Measurements from ENCODE around the gene CARMIL1.

The CARMIL1 gene

GRCh38 chr6:25337431-25337830 is 58.3 kb downstream of the CARMIL1 start:
- Histone ChIP-seq H3K9me3 (ENCODE audit: insufficient read depth, low read depth, low read length) (no peaks in the 10 kb centered on the region), H3K18ac (ENCODE audit: low read length) (no peak overlapping the region), H3K23ac (ENCODE audit: low read length) (no peak overlapping the region), H3K79me1 (ENCODE audit: low read length) (no peaks in the 10 kb centered on the region), H3K4me2 (ENCODE audit: low read length) (no peak overlapping the region), H4K8ac (ENCODE audit: low read depth, low read length) (no peak overlapping the region), H4K12ac (ENCODE audit: low read depth, low read length) (no peak overlapping the region), H3K27me3 (ENCODE audit: insufficient read depth, low read length) (no peaks in the 10 kb centered on the region), H2AK5ac (ENCODE audit: low read length) (no peak overlapping the region), H3K36me3 (ENCODE audit: control insufficient read depth in 1 of 2, insufficient read depth in 2 of 2, low read length in 2 of 2) (no peaks in the 10 kb centered on the region), H3K4me1 (ENCODE audit: control insufficient read depth in 1 of 2, insufficient read depth in 2 of 2, low read length in 2 of 2) (peaks cover 2 to 9% of the 10 kb centered on the region in 2 experiments), H2AFZ (ENCODE audit: insufficient read depth, low read length, poor library complexity) (no peak overlapping the region), H3K4me3 (ENCODE audit: low read depth, low read length) (no peak overlapping the region), H3K27ac (ENCODE audit: low read depth, low read length) (no peak overlapping the region), H2BK120ac (ENCODE audit: insufficient read depth, low read length, poor library complexity) (no peak overlapping the region), H2BK12ac (ENCODE audit: low read length) (no peak overlapping the region), H2BK5ac (ENCODE audit: low read depth, low read length, poor library complexity) (no peak overlapping the region), H3K9ac (ENCODE audit: low read length) (no peak overlapping the region), H4K91ac (ENCODE audit: low read depth, low read length) (no peak overlapping the region), H3K4ac (ENCODE audit: low read depth, low read length) (no peak overlapping the region), H3K79me2 (ENCODE audit: control insufficient read depth, insufficient read depth, low read length, poor library complexity) (no peaks in the 10 kb centered on the region), H3K14ac (ENCODE audit: low read length) (no peak overlapping the region)
- no CpG with 5 or more reads among the region's 4 CpGs for WGBS (ENCODE audit: extremely low coverage, insufficient coverage, insufficient read length)
- DNase-seq, result no peak

- Histone ChIP-seq H4K8ac (ENCODE audit: low read depth, low read length) (no peak overlapping the region), H3K36me3 (ENCODE audit: control insufficient read depth in 1 of 2, insufficient read depth in 2 of 2, low read length in 2 of 2) (no peaks in the 10 kb centered on the region), H4K91ac (ENCODE audit: low read depth, low read length) (no peak overlapping the region), H2BK5ac (ENCODE audit: low read depth, low read length, poor library complexity) (no peak overlapping the region), H3K4ac (ENCODE audit: low read depth, low read length) (no peak overlapping the region), H3K4me2 (ENCODE audit: low read length) (no peak overlapping the region), H3K79me2 (ENCODE audit: control insufficient read depth, insufficient read depth, low read length, poor library complexity) (no peaks in the 10 kb centered on the region), H3K4me3 (ENCODE audit: low read depth, low read length) (no peak overlapping the region), H3K18ac (ENCODE audit: low read length) (no peak overlapping the region), H3K4me1 (ENCODE audit: control insufficient read depth in 1 of 2, insufficient read depth in 2 of 2, low read length in 2 of 2) (peaks cover 2 to 4% of the 10 kb centered on the region in 2 experiments), H2AK5ac (ENCODE audit: low read length) (no peak overlapping the region), H3K27ac (ENCODE audit: low read depth, low read length) (no peak overlapping the region), H2BK120ac (ENCODE audit: insufficient read depth, low read length, poor library complexity) (no peak overlapping the region), H3K79me1 (ENCODE audit: low read length) (no peaks in the 10 kb centered on the region), H3K27me3 (ENCODE audit: insufficient read depth, low read length) (no peaks in the 10 kb centered on the region), H3K9me3 (ENCODE audit: insufficient read depth, low read depth, low read length) (peaks cover 3% of the 10 kb centered on the region), H3K23ac (ENCODE audit: low read length) (no peak overlapping the region), H2BK12ac (ENCODE audit: low read length) (no peak overlapping the region), H3K9ac (ENCODE audit: low read length) (no peak overlapping the region), H4K12ac (ENCODE audit: low read depth, low read length) (no peak overlapping the region), H3K14ac (ENCODE audit: low read length) (no peak overlapping the region), H2AFZ (ENCODE audit: insufficient read depth, low read length, poor library complexity) (no peak overlapping the region)
- DNase-seq, result no peak
- no CpG with 5 or more reads among the region's 6 CpGs for WGBS (ENCODE audit: extremely low coverage, insufficient coverage, insufficient read length)
These were observed 61.4 kb downstream of the CARMIL1 start for GRCh38 chr6:25340431-25341202.

GRCh38 chr6:25341203-25341552 is 62.0 kb downstream of the CARMIL1 start:
- peaks cover 2 to 7% of the 10 kb centered on the region in 2 experiments for H3K4me1 ChIP-seq (ENCODE audit: control insufficient read depth in 1 of 2, insufficient read depth in 2 of 2, low read length in 2 of 2)
- H3K23ac ChIP-seq (ENCODE audit: low read length), result no peak overlapping the region
- H4K12ac ChIP-seq (ENCODE audit: low read depth, low read length), result no peak overlapping the region
- no peak overlapping the region for H3K4me3 ChIP-seq (ENCODE audit: low read depth, low read length)
- H3K9ac ChIP-seq (ENCODE audit: low read length), result no peak overlapping the region
- H3K4me2 ChIP-seq (ENCODE audit: low read length), result no peak overlapping the region
- H2BK12ac ChIP-seq (ENCODE audit: low read length), result no peak overlapping the region
- no peak overlapping the region for H2AFZ ChIP-seq (ENCODE audit: insufficient read depth, low read length, poor library complexity)
- no peaks in the 10 kb centered on the region for H3K79me2 ChIP-seq (ENCODE audit: control insufficient read depth, insufficient read depth, low read length, poor library complexity)
- H3K27me3 ChIP-seq (ENCODE audit: insufficient read depth, low read length), result no peaks in the 10 kb centered on the region
- H2AK5ac ChIP-seq (ENCODE audit: low read length), result no peak overlapping the region
- peaks cover 3% of the 10 kb centered on the region for H3K9me3 ChIP-seq (ENCODE audit: insufficient read depth, low read depth, low read length)
- H2BK5ac ChIP-seq (ENCODE audit: low read depth, low read length, poor library complexity), result no peak overlapping the region
- H4K91ac ChIP-seq (ENCODE audit: low read depth, low read length), result no peak overlapping the region
- H4K8ac ChIP-seq (ENCODE audit: low read depth, low read length), result no peak overlapping the region
- H3K4ac ChIP-seq (ENCODE audit: low read depth, low read length), result no peak overlapping the region
- DNase-seq, result no peak
- H2BK120ac ChIP-seq (ENCODE audit: insufficient read depth, low read length, poor library complexity), result no peak overlapping the region
- no peaks in the 10 kb centered on the region for H3K36me3 ChIP-seq (ENCODE audit: control insufficient read depth in 1 of 2, insufficient read depth in 2 of 2, low read length in 2 of 2)
- H3K79me1 ChIP-seq (ENCODE audit: low read length), result no peaks in the 10 kb centered on the region
- no CpG with 5 or more reads among the region's 3 CpGs for WGBS (ENCODE audit: extremely low coverage, insufficient coverage, insufficient read length)
- H3K14ac ChIP-seq (ENCODE audit: low read length), result no peak overlapping the region
- H3K27ac ChIP-seq (ENCODE audit: low read depth, low read length), result no peak overlapping the region
- H3K18ac ChIP-seq (ENCODE audit: low read length), result no peak overlapping the region

DNA sequence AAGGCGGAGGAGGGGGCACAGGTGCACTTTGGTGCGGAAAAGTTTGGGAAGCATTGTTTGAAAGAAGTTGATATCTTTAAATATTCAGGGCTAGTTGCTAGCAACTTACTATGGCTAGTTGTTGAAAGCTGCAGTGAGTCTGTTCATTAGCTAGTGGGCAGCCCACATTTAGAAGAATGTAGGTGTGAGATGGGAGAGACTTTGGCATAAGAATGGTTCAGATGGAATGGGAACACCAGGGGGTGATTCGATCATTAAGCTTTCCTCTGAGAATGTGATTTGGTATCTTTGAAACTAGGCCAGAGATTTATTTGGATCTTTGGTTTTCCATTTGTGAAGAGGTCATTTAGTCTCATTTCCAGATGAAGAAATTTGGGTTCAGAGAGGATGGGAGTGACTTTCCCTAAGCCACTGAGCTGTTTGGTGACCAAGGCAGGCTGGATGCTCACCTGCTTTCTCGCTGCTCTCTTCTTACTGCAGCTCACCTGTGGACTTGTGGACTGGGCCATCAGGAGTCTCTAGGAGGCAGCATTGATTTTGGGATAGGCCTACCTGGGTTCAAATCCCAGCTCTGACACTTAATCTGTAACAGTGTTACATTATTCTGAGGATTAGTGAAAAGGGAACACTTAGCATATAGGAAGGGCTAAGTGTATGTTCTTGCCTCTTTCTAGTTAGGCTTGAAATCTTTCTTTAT is 62.9 kb downstream of the CARMIL1 start:
- H3K36me3 ChIP-seq (ENCODE audit: control insufficient read depth in 1 of 2, insufficient read depth in 2 of 2, low read length in 2 of 2), result no peaks in the 10 kb centered on the region
- H2AK5ac ChIP-seq (ENCODE audit: low read length), result no peak overlapping the region
- no peak for DNase-seq
- no peak overlapping the region for H3K4ac ChIP-seq (ENCODE audit: low read depth, low read length)
- no peak overlapping the region for H4K12ac ChIP-seq (ENCODE audit: low read depth, low read length)
- no peak overlapping the region for H4K91ac ChIP-seq (ENCODE audit: low read depth, low read length)
- no peaks in the 10 kb centered on the region for H3K27me3 ChIP-seq (ENCODE audit: insufficient read depth, low read length)
- H3K9ac ChIP-seq (ENCODE audit: low read length), result peak overlapping the region; percentile 65
- no peak overlapping the region for H3K27ac ChIP-seq (ENCODE audit: low read depth, low read length)
- no peaks in the 10 kb centered on the region for H3K79me2 ChIP-seq (ENCODE audit: control insufficient read depth, insufficient read depth, low read length, poor library complexity)
- H3K23ac ChIP-seq (ENCODE audit: low read length), result no peak overlapping the region
- no peaks in the 10 kb centered on the region for H3K79me1 ChIP-seq (ENCODE audit: low read length)
- H2AFZ ChIP-seq (ENCODE audit: insufficient read depth, low read length, poor library complexity), result no peak overlapping the region
- WGBS (ENCODE audit: extremely low coverage, insufficient coverage, insufficient read length), result no CpG with 5 or more reads among the region's 4 CpGs
- H3K4me1 ChIP-seq (ENCODE audit: control insufficient read depth in 1 of 2, insufficient read depth in 2 of 2, low read length in 2 of 2), result peaks cover 2 to 5% of the 10 kb centered on the region in 2 experiments
- no peak overlapping the region for H2BK5ac ChIP-seq (ENCODE audit: low read depth, low read length, poor library complexity)
- no peak overlapping the region for H3K18ac ChIP-seq (ENCODE audit: low read length)
- peaks cover 3% of the 10 kb centered on the region for H3K9me3 ChIP-seq (ENCODE audit: insufficient read depth, low read depth, low read length)
- H3K4me2 ChIP-seq (ENCODE audit: low read length), result no peak overlapping the region
- H3K14ac ChIP-seq (ENCODE audit: low read length), result no peak overlapping the region
- no peak overlapping the region for H3K4me3 ChIP-seq (ENCODE audit: low read depth, low read length)
- H4K8ac ChIP-seq (ENCODE audit: low read depth, low read length), result no peak overlapping the region
- no peak overlapping the region for H2BK120ac ChIP-seq (ENCODE audit: insufficient read depth, low read length, poor library complexity)
- no peak overlapping the region for H2BK12ac ChIP-seq (ENCODE audit: low read length)
